ENCODE data around the gene CNOT1. TPM values are rescaled to one million over a fixed set of nuclear protein-coding genes. Genes with fewer than 3 reads are reported as not detected.

The CNOT1 gene
- total and polyA plus RNA-seq, 4 donors, result 35.6 to 187 (median 120) TPM

DNA sequence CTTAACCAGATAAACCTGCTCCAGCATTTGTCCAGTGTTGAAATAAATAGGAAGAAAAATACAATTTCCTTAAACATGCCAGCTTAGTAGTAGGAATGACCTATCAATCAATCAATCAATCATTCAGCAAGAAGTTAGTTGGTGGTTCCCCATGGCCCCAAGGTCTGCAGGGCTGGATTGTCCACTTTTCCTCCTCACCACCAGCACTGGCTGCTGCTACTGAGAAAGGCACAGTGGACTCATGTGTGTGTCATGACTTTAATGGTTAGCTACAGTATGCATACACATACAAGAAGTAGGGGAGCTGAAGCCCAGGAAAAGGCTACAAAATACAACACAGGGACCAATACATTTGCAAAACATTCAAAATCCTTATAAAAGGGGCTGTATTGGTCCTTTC, 109.9 kb downstream of the CNOT1 start:
- H3K9ac ChIP-seq (ENCODE audit: insufficient read depth in 1 of 2, low read length in 2 of 2), result no peak overlapping the region
- peaks cover 31 to 62% (median 43%) of the 10 kb centered on the region in 4 donors for H3K36me3 ChIP-seq (ENCODE audit: control insufficient read depth in 4 of 4, insufficient read depth in 4 of 4, low read length in 4 of 4)
- DNase-seq, result no peak
- TF ChIP-seq CTCF (IDR thresholded peaks at IDR 0.05; ENCODE audit: control extremely low read depth, extremely low read depth), result no peak
- no peaks in the 10 kb centered on the region for H3K9me3 ChIP-seq (ENCODE audit: control insufficient read depth in 4 of 4, insufficient read depth in 3 of 4, low read length in 3 of 4)
- ATAC-seq (ENCODE audit: insufficient read depth, low FRiP score), result no peak
- H3K27ac ChIP-seq (ENCODE audit: low read depth in 1 of 2, low read length in 1 of 2), result no peak overlapping the region
- H3K4me1 ChIP-seq (ENCODE audit: control insufficient read depth in 5 of 5, insufficient read depth in 5 of 5, low read length in 5 of 5), result peaks cover 0 to 9% (median 3%) of the 10 kb centered on the region in 5 donors
- H3K4me3 ChIP-seq, result no peak overlapping the region
- no peaks in the 10 kb centered on the region for H3K27me3 ChIP-seq (ENCODE audit: control insufficient read depth in 3 of 3, insufficient read depth in 3 of 3, low read length in 2 of 3)

- H3K36me3 ChIP-seq (ENCODE audit: control insufficient read depth in 4 of 4, insufficient read depth in 4 of 4, low read length in 4 of 4), result peaks cover 29 to 56% (median 39%) of the 10 kb centered on the region in 4 donors
- no peak overlapping the region for H3K9ac ChIP-seq (ENCODE audit: insufficient read depth in 1 of 2, low read length in 2 of 2)
- ATAC-seq (ENCODE audit: insufficient read depth, low FRiP score) (no peak), DNase-seq (no peak)
- H3K4me3 ChIP-seq, result no peak overlapping the region
- no peaks in the 10 kb centered on the region for H3K27me3 ChIP-seq (ENCODE audit: control insufficient read depth in 3 of 3, insufficient read depth in 3 of 3, low read length in 2 of 3)
- 88 to 91% methylated on average over 1 of the region's 1 CpG for WGBS, 2 donors
- H3K9me3 ChIP-seq (ENCODE audit: control insufficient read depth in 4 of 4, insufficient read depth in 3 of 4, low read length in 3 of 4), result no peaks in the 10 kb centered on the region
- TF ChIP-seq CTCF (IDR thresholded peaks at IDR 0.05; ENCODE audit: control extremely low read depth, extremely low read depth), result no peak
- peaks cover 0 to 9% (median 3%) of the 10 kb centered on the region in 5 donors for H3K4me1 ChIP-seq (ENCODE audit: control insufficient read depth in 5 of 5, insufficient read depth in 5 of 5, low read length in 5 of 5)
- no peak overlapping the region for H3K27ac ChIP-seq (ENCODE audit: low read depth in 1 of 2, low read length in 1 of 2)
These were observed 110.7 kb downstream of the CNOT1 start for GRCh38 chr16:58518980-58519368.

DNA sequence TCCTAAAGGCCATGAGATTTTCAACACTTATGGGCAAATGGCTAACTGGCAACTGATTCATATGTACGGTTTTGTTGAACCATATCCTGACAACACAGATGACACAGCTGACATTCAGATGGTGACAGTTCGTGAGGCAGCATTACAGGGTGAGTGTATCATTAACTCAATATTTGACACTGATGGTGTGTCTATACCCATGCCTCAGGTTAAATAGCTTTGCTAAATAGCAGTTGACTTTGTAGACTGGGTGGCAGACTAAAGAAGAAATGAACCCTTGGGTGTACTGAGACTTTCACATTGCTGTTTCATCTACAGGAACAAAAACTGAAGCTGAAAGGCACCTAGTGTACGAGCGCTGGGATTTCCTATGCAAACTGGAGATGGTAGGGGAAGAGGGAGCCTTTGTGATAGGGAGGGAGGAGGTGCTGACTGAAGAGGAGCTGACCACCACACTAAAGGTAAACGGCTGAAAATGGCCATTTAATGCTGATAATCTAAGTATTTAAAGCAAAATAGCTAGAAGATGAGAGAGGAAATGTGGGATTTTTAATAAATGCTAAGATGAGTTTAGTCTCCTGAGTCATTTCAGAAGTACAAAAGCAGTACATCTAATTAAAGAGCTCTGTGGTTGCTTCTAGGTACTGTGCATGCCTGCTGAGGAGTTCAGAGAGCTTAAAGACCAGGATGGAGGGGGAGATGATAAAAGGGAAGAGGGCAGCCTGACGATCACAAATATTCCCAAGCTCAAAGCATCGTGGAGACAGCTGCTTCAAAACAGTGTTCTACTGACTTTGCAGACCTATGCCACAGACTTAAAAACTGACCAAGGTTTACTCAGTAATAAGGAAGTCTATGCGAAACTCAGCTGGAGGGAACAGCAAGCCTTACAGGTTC, 111.3 kb downstream of the CNOT1 start:
- H3K4me3 ChIP-seq, result no peak overlapping the region
- H3K27ac ChIP-seq (ENCODE audit: low read depth in 1 of 2, low read length in 1 of 2), result no peak overlapping the region
- H3K4me1 ChIP-seq (ENCODE audit: control insufficient read depth in 5 of 5, insufficient read depth in 5 of 5, low read length in 5 of 5), result peaks cover 0 to 9% (median 3%) of the 10 kb centered on the region in 5 donors
- TF ChIP-seq CTCF (IDR thresholded peaks at IDR 0.05; ENCODE audit: control extremely low read depth, extremely low read depth), result no peak
- no peaks in the 10 kb centered on the region for H3K9me3 ChIP-seq (ENCODE audit: control insufficient read depth in 4 of 4, insufficient read depth in 3 of 4, low read length in 3 of 4)
- no peak overlapping the region for H3K9ac ChIP-seq (ENCODE audit: insufficient read depth in 1 of 2, low read length in 2 of 2)
- no peak for ATAC-seq (ENCODE audit: insufficient read depth, low FRiP score)
- H3K36me3 ChIP-seq (ENCODE audit: control insufficient read depth in 4 of 4, insufficient read depth in 4 of 4, low read length in 4 of 4), result peaks cover 29 to 54% (median 37%) of the 10 kb centered on the region in 4 donors
- H3K27me3 ChIP-seq (ENCODE audit: control insufficient read depth in 3 of 3, insufficient read depth in 3 of 3, low read length in 2 of 3), result no peaks in the 10 kb centered on the region
- DNase-seq, result no peak
- WGBS, 2 donors, result 78 to 87% methylated on average over 8 of the region's 8 CpGs
